Adrenal gland (tissue), 5 donors: Measurements from ENCODE around the gene SDC3.

ENCODE experiments used
- CTCF ChIP-seq, 6 experiments: fragments of 450-650 bp in 4 of 6; fragments of 200-600 bp in 2 of 6; sonication (generic) in 1 of 6; IDR thresholded peaks; 1 replicate in 5 of 6; 2 replicates in 1 of 6; pipeline versions ENCODE4 v1.5.1 to v1.8.0; 2016 to 2021; ENCODE audit warnings: antibody characterized with exemption in 6 of 6, mild to moderate bottlenecking in 2 of 6, moderate library complexity in 1 of 6
- POLR2A ChIP-seq, 2 donors: fragments of 450-650 bp; IDR thresholded peaks; one replicate each; pipeline ENCODE4 v1.6.1; 2017; ENCODE audit warnings: antibody characterized with exemption in 2 of 2, mild to moderate bottlenecking in 2 of 2, moderate library complexity in 1 of 2
- donor health status: DM: no; HTN: no; CAD: no.

- TF ChIP-seq CTCF (IDR thresholded peaks at IDR 0.05) (no peak), POLR2A (IDR thresholded peaks at IDR 0.05) (no peak)
Measured at GRCh38 chr1:30823627-30823968, 85.0 kb downstream of the SDC3 start.
